Fibroblast of pulmonary artery (primary cell): ENCODE data around the gene NOL3.

Experiments used
- DNase-seq: peaks from one replicate; pipeline ENCODE4 v3.0.0-alpha.2; 2010; ENCODE audit warnings: low read depth
- H3K4me3 ChIP-seq: replicated peaks from 2 replicates; pipeline ENCODE4 v1.5.1; 2011; ENCODE audit warnings: low read depth, mild to moderate bottlenecking, control low read depth, low read length, moderate library complexity
- CTCF ChIP-seq: IDR thresholded peaks from 2 replicates; pipeline ENCODE4 v1.5.1; 2011; ENCODE audit warnings: mild to moderate bottlenecking, control low read depth, low read length, inconsistent platforms; ENCODE audit errors: missing control alignments

NOL3 gene

GRCh38 chr16:67161595-67162058 is 8.7 kb upstream of the NOL3 start:
- DNase-seq: no peak
- peak overlapping the region; percentile 93 for H3K4me3 ChIP-seq
- TF ChIP-seq CTCF: no peak

GRCh38 chr16:67162506-67163163 is 7.7 kb upstream of the NOL3 start:
- no peak overlapping the region for H3K4me3 ChIP-seq
- TF ChIP-seq CTCF: no peak
- DNase-seq: peak; percentile 34

GRCh38 chr16:67163164-67163998 is 7.0 kb upstream of the NOL3 start:
- peak; percentile 52 for DNase-seq
- TF ChIP-seq CTCF: no peak
- no peak overlapping the region for H3K4me3 ChIP-seq

- H3K4me3 ChIP-seq: no peak overlapping the region
- no peak for DNase-seq
- no peak for TF ChIP-seq CTCF
Measured at GRCh38 chr16:67163999-67164558, 6.3 kb upstream of the NOL3 start.

GRCh38 chr16:67164599-67165061 is 5.7 kb upstream of the NOL3 start, which contains the start of gene HSF4:
Gene HSF4 (plus strand): TSS chr16:67164745. CDS start chr16:67164812, 67 bp downstream.
- TF ChIP-seq CTCF: no peak
- H3K4me3 ChIP-seq: no peak within 1 kb of the TSS
- no peak for DNase-seq

- DNase-seq: no peak
- no peak for TF ChIP-seq CTCF
Measured at GRCh38 chr16:67165121-67166078, 4.9 kb upstream of the NOL3 start.

More at GRCh38 chr16:67165121-67166078, 4.9 kb upstream of the NOL3 start:
- H3K4me3 ChIP-seq: no peak overlapping the region
